Fibroblast of pulmonary artery (primary cell): ENCODE measurements around the gene MYO3A.
A peak's percentile ranks its signal among the peaks of the same experiment; 100 is the strongest.

ENCODE experiments used
- DNase-seq: peaks from one replicate; pipeline ENCODE4 v3.0.0-alpha.2; 2010; ENCODE audit warnings: low read depth
- H3K4me3 ChIP-seq: replicated peaks from 2 replicates; pipeline ENCODE4 v1.5.1; 2011; ENCODE audit warnings: low read depth, mild to moderate bottlenecking, control low read depth, low read length, moderate library complexity
- TF ChIP-seq, protein P1 (sequence below): IDR thresholded peaks from 2 replicates; pipeline ENCODE4 v1.5.1; 2011; ENCODE audit warnings: mild to moderate bottlenecking, control low read depth, low read length, inconsistent platforms; ENCODE audit errors: missing control alignments

MYO3A gene

DNA sequence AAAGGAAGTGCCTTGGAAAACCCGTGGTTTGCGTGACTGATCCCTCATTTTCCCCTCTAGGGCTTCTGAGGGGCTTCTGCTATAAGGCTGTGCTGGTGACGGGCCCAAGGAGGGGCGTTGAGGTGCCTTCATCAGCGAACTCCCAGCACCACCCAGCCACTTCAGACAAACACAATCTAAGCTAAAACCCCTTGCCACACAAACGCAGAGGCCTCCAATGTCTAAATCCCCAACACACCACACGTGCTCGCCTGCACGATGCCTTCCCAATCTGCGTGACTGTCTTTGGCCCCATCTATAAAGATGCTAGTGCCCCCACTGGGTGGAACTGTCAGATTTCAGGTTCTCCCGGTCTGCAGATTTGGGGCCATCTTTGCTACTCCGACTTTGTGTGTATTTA lies 278.5 kb downstream of the MYO3A start:
- H3K4me3 ChIP-seq = no peak overlapping the region
- TF ChIP-seq, protein P1, sequence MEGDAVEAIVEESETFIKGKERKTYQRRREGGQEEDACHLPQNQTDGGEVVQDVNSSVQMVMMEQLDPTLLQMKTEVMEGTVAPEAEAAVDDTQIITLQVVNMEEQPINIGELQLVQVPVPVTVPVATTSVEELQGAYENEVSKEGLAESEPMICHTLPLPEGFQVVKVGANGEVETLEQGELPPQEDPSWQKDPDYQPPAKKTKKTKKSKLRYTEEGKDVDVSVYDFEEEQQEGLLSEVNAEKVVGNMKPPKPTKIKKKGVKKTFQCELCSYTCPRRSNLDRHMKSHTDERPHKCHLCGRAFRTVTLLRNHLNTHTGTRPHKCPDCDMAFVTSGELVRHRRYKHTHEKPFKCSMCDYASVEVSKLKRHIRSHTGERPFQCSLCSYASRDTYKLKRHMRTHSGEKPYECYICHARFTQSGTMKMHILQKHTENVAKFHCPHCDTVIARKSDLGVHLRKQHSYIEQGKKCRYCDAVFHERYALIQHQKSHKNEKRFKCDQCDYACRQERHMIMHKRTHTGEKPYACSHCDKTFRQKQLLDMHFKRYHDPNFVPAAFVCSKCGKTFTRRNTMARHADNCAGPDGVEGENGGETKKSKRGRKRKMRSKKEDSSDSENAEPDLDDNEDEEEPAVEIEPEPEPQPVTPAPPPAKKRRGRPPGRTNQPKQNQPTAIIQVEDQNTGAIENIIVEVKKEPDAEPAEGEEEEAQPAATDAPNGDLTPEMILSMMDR = no peak
- no peak for DNase-seq

GRCh38 chr10:26213157-26213800 lies 279.2 kb downstream of the MYO3A start:
- TF ChIP-seq, protein P1 = no peak
- no peak for DNase-seq
- H3K4me3 ChIP-seq = no peak overlapping the region

DNA sequence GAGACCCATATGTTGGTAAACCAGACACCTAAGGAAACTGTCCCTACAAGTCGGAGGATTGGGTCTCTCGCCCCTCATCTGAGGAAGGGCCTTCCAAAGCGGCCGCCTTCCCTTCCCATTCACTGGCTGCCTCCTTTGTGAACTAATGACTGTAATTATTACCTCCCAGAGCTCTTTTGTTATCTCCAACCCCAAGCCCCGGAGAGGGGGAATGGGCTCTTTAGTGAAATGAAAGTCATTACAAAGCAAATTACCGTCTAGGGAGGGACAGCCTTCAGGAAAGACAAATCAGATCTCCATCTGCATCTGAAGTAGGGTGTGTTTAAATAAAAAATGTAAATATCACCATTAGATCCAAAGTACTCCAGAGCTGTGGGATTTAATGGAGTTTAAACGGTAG lies 280.0 kb downstream of the MYO3A start:
- DNase-seq = no peak
- H3K4me3 ChIP-seq = no peak overlapping the region
- TF ChIP-seq, protein P1 = no peak

DNA sequence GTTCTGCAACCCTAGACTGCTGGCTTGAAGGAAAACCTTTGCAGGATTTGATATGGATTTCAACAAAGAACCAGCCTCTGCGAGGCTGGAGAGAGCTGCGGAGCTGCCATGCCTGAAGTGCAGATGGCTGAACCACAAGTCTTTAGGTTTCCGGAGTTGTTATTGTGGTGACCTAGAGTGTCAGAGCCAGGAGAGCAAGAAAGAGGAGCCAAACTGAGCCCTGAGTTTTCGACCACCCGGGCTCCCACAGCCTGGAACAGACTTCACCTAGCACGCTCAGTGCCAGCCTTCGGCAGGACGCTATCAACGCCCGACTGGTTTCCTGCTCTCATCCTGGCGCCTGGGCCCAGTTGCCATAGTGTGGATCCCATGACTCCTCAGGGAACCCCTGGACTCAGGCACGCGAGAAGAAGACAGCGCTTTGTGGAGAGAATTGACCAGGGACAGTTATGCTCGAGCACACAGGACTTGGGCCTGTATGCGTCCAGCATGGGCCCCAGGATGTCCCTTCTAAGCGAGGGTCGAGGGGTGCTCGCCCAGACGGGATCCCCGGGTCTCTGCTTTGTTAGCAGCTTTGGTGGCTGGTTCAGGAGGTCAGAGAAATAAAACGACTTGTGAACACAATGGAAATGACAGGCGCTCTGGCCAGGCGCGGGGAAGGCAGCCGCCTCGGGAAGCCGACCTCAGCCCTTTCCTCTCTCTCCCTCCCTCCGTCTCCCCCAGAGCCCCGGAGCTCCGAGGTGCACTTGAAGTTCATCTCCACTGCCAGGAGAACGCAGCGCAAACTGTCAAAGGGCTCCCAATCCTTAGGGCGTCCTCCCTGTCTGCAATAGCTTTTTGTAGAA lies 280.7 kb downstream of the MYO3A start:
- TF ChIP-seq, protein P1 = no peak
- DNase-seq = no peak
- no peak overlapping the region for H3K4me3 ChIP-seq

DNA sequence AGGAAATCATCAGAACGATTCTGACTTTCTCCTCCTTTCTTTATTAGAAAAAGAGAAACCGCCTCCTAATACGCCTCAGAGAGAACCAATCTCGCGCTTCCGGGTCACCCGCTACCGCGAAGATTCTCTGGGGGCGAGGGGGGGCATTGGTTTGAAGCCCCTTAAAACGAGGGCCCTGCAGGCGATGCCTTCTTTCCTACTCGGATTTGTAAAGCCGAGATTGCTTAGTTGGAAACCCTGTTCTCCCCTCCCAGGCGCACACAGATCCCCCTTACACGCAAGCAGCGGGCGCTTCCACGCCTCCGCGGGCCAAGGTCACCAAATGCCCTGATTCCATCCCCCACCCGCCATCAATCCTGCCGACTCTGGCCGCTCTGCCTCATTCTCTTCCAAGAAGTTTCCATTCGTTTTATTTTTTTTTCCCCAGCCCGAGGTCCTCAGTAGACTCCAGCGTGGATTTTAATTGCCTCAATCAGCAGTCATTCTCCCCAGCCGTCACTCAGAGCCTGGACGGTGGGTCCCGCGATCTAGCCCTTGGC lies 281.4 kb downstream of the MYO3A start:
- no peak overlapping the region for H3K4me3 ChIP-seq
- TF ChIP-seq, protein P1 = no peak
- no peak for DNase-seq

GRCh38 chr10:26215935-26216584 lies 282.0 kb downstream of the MYO3A start:
- peak; percentile 0 for DNase-seq
- TF ChIP-seq, protein P1 = no peak
- H3K4me3 ChIP-seq = no peak overlapping the region
